ENCODE measurements around the gene TNFSF13.

Gene TNFSF13, protein sequence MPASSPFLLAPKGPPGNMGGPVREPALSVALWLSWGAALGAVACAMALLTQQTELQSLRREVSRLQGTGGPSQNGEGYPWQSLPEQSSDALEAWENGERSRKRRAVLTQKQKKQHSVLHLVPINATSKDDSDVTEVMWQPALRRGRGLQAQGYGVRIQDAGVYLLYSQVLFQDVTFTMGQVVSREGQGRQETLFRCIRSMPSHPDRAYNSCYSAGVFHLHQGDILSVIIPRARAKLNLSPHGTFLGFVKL

DNA sequence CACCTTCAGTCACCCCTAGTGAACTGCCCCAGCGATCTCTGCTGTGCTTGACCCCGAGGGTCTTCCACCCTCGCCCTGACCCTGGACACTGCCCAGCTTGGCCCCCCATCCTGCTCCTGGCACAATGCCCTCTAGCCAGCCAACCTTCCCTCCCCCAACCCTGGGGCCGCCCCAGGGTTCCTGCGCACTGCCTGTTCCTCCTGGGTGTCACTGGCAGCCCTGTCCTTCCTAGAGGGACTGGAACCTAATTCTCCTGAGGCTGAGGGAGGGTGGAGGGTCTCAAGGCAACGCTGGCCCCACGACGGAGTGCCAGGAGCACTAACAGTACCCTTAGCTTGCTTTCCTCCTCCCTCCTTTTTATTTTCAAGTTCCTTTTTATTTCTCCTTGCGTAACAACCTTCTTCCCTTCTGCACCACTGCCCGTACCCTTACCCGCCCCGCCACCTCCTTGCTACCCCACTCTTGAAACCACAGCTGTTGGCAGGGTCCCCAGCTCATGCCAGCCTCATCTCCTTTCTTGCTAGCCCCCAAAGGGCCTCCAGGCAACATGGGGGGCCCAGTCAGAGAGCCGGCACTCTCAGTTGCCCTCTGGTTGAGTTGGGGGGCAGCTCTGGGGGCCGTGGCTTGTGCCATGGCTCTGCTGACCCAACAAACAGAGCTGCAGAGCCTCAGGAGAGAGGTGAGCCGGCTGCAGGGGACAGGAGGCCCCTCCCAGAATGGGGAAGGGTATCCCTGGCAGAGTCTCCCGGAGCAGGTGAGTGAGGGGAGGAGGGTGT, at the start of gene TNFSF13:
TSS of gene TNFSF13 (plus strand) at position 207 of the 776 bp plus-strand sequence. CDS start at position 497, 290 bp downstream.
- DNase-seq: peak in 6 of 14 donors; percentile 62 to 86 (median 78)

GRCh38 chr17:7508846-7509245, 49.7 kb upstream of the TNFSF13 start:
- DNase-seq: no peak

DNA sequence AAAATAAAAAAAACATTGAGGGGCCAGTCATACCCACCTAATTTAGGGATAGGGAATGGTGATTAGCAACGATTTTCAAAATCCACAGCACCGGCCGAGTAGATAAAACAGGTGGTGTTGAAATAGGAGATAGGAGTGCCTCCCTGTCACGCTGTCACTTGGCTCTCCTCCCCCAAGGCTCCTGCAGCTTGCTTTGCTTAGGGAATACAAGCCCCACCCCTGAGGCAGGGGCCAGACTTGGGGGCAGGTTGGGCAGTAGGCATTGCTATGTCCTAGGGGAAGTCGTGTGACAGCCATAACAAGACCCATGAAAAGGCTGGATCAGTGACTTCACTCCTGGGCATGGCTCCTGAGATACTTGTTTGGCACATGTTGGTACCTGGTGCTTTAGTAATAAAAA, 48.6 kb upstream of the TNFSF13 start:
- DNase-seq: no peak

- DNase-seq: no peak
Measured at GRCh38 chr17:7511108-7511507, 47.4 kb upstream of the TNFSF13 start.

- no peak for DNase-seq
Measured at GRCh38 chr17:7512105-7512504, 46.4 kb upstream of the TNFSF13 start.

GRCh38 chr17:7512824-7513540, 45.6 kb upstream of the TNFSF13 start:
- DNase-seq: no peak

DNA sequence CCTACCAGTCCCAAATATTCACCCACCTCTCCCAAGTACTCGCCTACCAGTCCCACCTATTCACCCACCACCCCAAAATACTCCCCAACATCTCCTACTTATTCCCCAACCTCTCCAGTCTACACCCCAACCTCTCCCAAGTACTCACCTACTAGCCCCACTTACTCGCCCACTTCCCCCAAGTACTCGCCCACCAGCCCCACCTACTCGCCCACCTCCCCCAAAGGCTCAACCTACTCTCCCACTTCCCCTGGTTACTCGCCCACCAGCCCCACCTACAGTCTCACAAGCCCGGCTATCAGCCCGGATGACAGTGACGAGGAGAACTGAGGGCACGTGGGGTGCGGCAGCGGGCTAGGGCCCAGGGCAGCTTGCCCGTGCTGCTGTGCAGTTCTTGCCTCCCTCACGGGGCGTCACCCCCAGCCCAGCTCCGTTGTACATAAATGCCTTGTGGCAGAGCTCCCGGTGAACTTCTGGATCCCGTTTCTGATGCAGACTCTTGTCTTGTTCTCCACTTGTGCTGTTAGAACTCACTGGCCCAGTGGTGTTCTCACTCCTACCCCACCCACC, 44.6 kb upstream of the TNFSF13 start:
- no peak for DNase-seq

- DNase-seq: no peak
Measured at GRCh38 chr17:7515911-7516610, 42.5 kb upstream of the TNFSF13 start.

GRCh38 chr17:7523033-7523432, 35.5 kb upstream of the TNFSF13 start:
- DNase-seq: no peak

DNA sequence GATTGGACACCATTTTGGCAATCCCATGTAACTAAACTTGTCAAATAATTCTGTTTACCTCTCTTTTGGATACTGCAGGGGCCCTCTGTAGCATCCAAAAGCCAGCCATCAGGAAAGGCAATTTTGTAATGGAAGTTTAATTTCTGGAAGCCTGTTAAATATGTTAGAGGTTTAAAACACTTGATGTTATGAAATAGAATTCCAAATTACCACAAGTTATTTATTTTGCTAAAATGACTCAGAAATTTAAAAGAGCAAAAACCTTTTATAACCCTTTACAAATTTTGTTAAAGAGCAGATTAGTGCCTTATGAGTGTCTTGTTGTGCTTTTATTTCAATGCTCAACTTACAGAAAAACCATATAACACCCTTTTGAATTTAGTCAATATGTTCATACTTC, 29.7 kb upstream of the TNFSF13 start:
- DNase-seq: no peak

- no peak for DNase-seq
Measured at GRCh38 chr17:7530023-7530900, 28.3 kb upstream of the TNFSF13 start.

GRCh38 chr17:7538050-7538449, 20.5 kb upstream of the TNFSF13 start:
- DNase-seq: no peak

DNA sequence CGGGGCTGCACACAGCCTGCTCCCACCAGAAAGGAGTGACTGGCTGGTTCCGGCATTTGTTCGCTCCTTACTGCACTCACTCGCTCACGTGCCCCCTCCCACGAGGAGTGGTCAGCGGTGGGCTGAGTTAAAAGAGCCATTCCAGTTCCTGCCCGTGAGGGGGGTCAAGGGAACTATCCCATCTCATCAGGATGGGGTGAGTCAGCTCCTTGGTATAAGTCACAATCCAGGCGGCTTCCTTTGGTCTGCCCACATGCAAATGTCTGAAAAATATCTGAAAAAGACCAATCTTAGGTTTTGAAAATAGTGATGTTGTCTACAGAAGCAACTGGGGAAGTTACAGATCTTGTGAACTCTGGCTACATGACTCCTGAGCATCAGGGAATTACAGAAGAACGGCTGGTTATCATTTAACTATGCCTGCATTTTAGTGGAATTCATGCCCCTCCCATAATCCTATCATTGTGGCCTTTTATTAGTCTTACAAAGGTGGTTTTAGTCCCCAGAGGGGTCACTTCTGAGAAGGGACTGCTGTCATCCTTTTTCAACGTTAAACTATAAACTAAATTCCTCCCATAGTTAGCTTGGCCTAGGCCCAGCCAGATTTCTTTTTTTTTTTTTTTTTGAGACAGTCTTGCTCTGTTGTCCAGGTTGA, 19.5 kb upstream of the TNFSF13 start:
- DNase-seq: no peak

- no peak for DNase-seq
Measured at GRCh38 chr17:7541074-7541621, 17.4 kb upstream of the TNFSF13 start.

- no peak for DNase-seq
Measured at GRCh38 chr17:7544911-7545310, 13.6 kb upstream of the TNFSF13 start.

DNA sequence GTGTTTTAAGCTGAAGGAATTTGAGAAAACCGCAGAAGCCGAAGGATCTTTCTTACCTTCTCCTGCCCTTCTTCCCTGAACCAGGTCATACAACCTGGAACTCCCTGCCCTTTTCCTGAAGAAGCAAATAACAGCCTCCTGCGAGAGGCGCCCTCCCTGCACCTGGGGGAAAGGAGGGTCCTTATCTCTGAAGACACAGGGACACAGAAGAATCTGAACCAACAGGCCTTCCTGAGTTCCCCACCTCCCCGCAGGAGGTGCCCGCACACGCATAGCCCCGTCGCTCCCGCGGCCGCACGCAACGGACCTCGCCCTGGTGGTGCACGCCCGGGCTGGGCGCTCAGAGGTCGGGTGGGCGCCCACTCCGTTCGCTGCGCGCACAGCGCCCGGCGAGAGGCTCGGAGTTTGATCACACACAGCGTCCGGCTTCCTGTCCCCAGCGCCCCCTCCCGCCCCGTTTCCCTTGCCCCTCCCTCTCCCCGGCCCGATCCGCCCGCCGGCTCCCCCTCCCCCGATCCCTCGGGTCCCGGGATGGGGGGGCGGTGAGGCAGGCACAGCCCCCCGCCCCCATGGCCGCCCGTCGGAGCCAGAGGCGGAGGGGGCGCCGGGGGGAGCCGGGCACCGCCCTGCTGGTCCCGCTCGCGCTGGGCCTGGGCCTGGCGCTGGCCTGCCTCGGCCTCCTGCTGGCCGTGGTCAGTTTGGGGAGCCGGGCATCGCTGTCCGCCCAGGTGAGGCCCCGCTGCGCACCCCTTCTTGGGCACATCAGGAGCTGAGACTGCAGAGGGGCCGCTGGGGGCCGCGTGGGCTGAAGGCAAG, 9.8 kb upstream of the TNFSF13 start, which contains the start of gene TNFSF12:
TSS of gene TNFSF12 (plus strand) at position 474 of the 816 bp plus-strand sequence. CDS start at position 570, 96 bp downstream.
- DNase-seq: peak in 7 of 14 donors; percentile 17 to 68 (median 59)

GRCh38 chr17:7549401-7550055, 9.0 kb upstream of the TNFSF13 start:
- DNase-seq: peak in 1 of 14 donors; percentile 57

GRCh38 chr17:7550344-7550743, 8.2 kb upstream of the TNFSF13 start:
- no peak for DNase-seq

DNA sequence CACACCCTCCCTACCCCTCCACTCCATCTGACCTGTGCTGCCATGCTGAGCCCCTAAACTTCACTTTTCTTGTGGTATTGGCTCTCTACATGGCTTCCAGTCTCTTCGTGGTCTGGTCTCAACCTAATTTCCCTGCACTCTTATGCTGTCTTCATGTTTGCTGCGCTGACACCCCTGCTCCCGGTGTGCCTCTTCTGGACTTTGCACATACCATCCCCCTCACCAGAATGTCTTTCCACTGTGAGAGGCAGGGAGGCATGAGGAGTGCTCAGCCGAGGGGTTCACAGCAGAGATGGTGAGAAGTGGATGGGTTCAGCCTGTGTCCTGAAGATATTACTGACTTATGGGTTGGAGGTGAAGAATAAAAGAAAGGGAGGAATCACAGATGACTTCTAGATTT, 7.2 kb upstream of the TNFSF13 start:
- DNase-seq: no peak

Data from C1 segment of cervical spinal cord (tissue), 14 donors.